Non-pigmented ciliary epithelial cell (primary cell): ENCODE data around the gene RBM25.
"Not testable (repeated sequence)": the region's sequence is repeated elsewhere in the genome, so short reads cannot be mapped to it uniquely, and the experiment has no call there.

Source experiments
- DNase-seq: peaks from one replicate; pipeline ENCODE4 v3.0.0-alpha.2; 2010; ENCODE audit warnings: low read depth

The RBM25 gene

GRCh38 chr14:73169855-73170254 is 111.5 kb downstream of the RBM25 start:
- not testable (repeated sequence) for DNase-seq

GRCh38 chr14:73170686-73171085 is 112.4 kb downstream of the RBM25 start:
- DNase-seq = no peak

GRCh38 chr14:73172500-73172899 is 114.2 kb downstream of the RBM25 start:
- no peak for DNase-seq

- DNase-seq = no peak
These were observed 114.9 kb downstream of the RBM25 start for GRCh38 chr14:73173092-73173735.
